ENCODE results near the gene MARCHF10.
"Not testable (repeated sequence)": the region's sequence is repeated elsewhere in the genome, so short reads cannot be mapped to it uniquely, and the experiment has no call there.

Gene MARCHF10

GRCh38 chr17:62696726-62697490 is 111.2 kb downstream of the MARCHF10 start:
- no peak for DNase-seq (ENCODE audit: low spot score)

GRCh38 chr17:62696256-62696655 is 111.9 kb downstream of the MARCHF10 start:
- DNase-seq (ENCODE audit: low spot score), result no peak

- DNase-seq (ENCODE audit: low spot score), result not testable (repeated sequence)
Measured at GRCh38 chr17:62695093-62695738, 112.9 kb downstream of the MARCHF10 start.

- no peak for DNase-seq (ENCODE audit: low spot score)
Measured at GRCh38 chr17:62693616-62694409, 114.3 kb downstream of the MARCHF10 start.

- peak; percentile 32 for DNase-seq (ENCODE audit: low spot score)
Measured at GRCh38 chr17:62692721-62693431, 115.2 kb downstream of the MARCHF10 start.

GRCh38 chr17:62692159-62692651 is 115.9 kb downstream of the MARCHF10 start:
- DNase-seq (ENCODE audit: low spot score), result no peak

- DNase-seq (ENCODE audit: low spot score), result not testable (repeated sequence)
Measured at GRCh38 chr17:62691589-62691915, 116.6 kb downstream of the MARCHF10 start.

- no peak for DNase-seq (ENCODE audit: low spot score)
Measured at GRCh38 chr17:62690168-62690897, 117.8 kb downstream of the MARCHF10 start.

- DNase-seq (ENCODE audit: low spot score), result no peak
Measured at GRCh38 chr17:62689441-62690167, 118.5 kb downstream of the MARCHF10 start.

- no peak for DNase-seq (ENCODE audit: low spot score)
Measured at GRCh38 chr17:62688398-62689160, 119.5 kb downstream of the MARCHF10 start.

GRCh38 chr17:62687997-62688396 is 120.1 kb downstream of the MARCHF10 start:
- DNase-seq (ENCODE audit: low spot score), result no peak

- no peak for DNase-seq (ENCODE audit: low spot score)
Measured at GRCh38 chr17:62684179-62684578, 123.9 kb downstream of the MARCHF10 start.

- no peak for DNase-seq (ENCODE audit: low spot score)
Measured at GRCh38 chr17:62681939-62682381, 126.2 kb downstream of the MARCHF10 start.

GRCh38 chr17:62681061-62681938 is 126.8 kb downstream of the MARCHF10 start:
- no peak for DNase-seq (ENCODE audit: low spot score)

- no peak for DNase-seq (ENCODE audit: low spot score)
Measured at GRCh38 chr17:62680541-62681052, 127.5 kb downstream of the MARCHF10 start.

- no peak for DNase-seq (ENCODE audit: low spot score)
Measured at GRCh38 chr17:62679866-62680377, 128.2 kb downstream of the MARCHF10 start.

- DNase-seq (ENCODE audit: low spot score), result no peak
Measured at GRCh38 chr17:62678214-62678919, 129.7 kb downstream of the MARCHF10 start.

Measured in RKO (cell line).